GM21390 (cell line): ENCODE results near the gene PHF24.
"Not testable (repeated sequence)": the region's sequence is repeated elsewhere in the genome, so short reads cannot be mapped to it uniquely, and the experiment has no call there.

ENCODE experiments used
- ATAC-seq: cut with Tn5 transposase; IDR thresholded peaks from one replicate; pipeline ENCODE4 v1.9.1; 2021; ENCODE audit not compliant: unreplicated experiment

Gene PHF24

GRCh38 chr9:34957492-34958410 lies at the start of gene PHF24:
Gene PHF24 (plus strand): TSS chr9:34958285. CDS start chr9:34971299, 13,014 bp downstream.
- no peak for ATAC-seq

- ATAC-seq, result no peak
Observed at GRCh38 chr9:34927061-34927460, 31.0 kb upstream of the PHF24 start.

GRCh38 chr9:34928921-34929320 lies 29.2 kb upstream of the PHF24 start:
- ATAC-seq, result no peak

GRCh38 chr9:34929506-34930102 lies 28.5 kb upstream of the PHF24 start:
- no peak for ATAC-seq

- not testable (repeated sequence) for ATAC-seq
Observed at GRCh38 chr9:34939989-34940388, 18.1 kb upstream of the PHF24 start.

GRCh38 chr9:34948451-34948850 lies 9.6 kb upstream of the PHF24 start:
- ATAC-seq, result no peak

- no peak for ATAC-seq
Observed at GRCh38 chr9:34954225-34954624, 3.9 kb upstream of the PHF24 start.

- not testable (repeated sequence) for ATAC-seq
Observed at GRCh38 chr9:34956066-34956465, 2.0 kb upstream of the PHF24 start.

- ATAC-seq, result no peak
Observed at GRCh38 chr9:34956648-34957047, 1.4 kb upstream of the PHF24 start.

- ATAC-seq, result no peak
Observed at GRCh38 chr9:34958411-34958982, 412 bp downstream of the PHF24 start.

GRCh38 chr9:34959461-34959860 lies 1.4 kb downstream of the PHF24 start:
- no peak for ATAC-seq

- no peak for ATAC-seq
Observed at GRCh38 chr9:34961574-34962490, 3.7 kb downstream of the PHF24 start.

GRCh38 chr9:34962546-34962945 lies 4.5 kb downstream of the PHF24 start:
- no peak for ATAC-seq

GRCh38 chr9:34963552-34963951 lies 5.5 kb downstream of the PHF24 start:
- no peak for ATAC-seq

GRCh38 chr9:34964458-34964857 lies 6.4 kb downstream of the PHF24 start:
- ATAC-seq, result no peak

GRCh38 chr9:34971146-34971811 lies 13.2 kb downstream of the PHF24 start:
- no peak for ATAC-seq

GRCh38 chr9:34974664-34975063 lies 16.6 kb downstream of the PHF24 start:
- ATAC-seq, result no peak

- ATAC-seq, result no peak
Observed at GRCh38 chr9:34976441-34976840, 18.4 kb downstream of the PHF24 start.

- no peak for ATAC-seq
Observed at GRCh38 chr9:34976992-34977391, 18.9 kb downstream of the PHF24 start.

- ATAC-seq, result no peak
Observed at GRCh38 chr9:34980181-34980761, 22.2 kb downstream of the PHF24 start.
